T-helper 1 cell treated with Interleukin-12 subunit alpha and Interleukin-12 subunit beta and Interleukin-4 antibody, amounts not matched to agents 30 ng/mL and 1 ng/mL, for 36 hours (primary cell): ENCODE measurements around the gene ADM5. TPM values are rescaled to one million over a fixed set of nuclear protein-coding genes. Genes with fewer than 3 reads are reported as not detected.

Source experiments
- intact Hi-C: fragments of 100-400 bp; cut with micrococcal nuclease; formaldehyde crosslinking; loops from one replicate; pipeline ENCODE4 v1.15.1; 2024
- total RNA-seq: library from RNA; stranded (reverse); gene quantifications from 2 replicates; pipeline ENCODE4 v1.2.3, GENCODE V29; 2022

Gene ADM5
- total RNA-seq, 1 donor from 2014 or later = 4.4 TPM

GRCh38 chr19:49678985-49679770 is 10.2 kb upstream of the ADM5 start:
- intact Hi-C loops = loop anchor here (1.0 to 5.0 kb wide), 7 partner anchors 87 to 347 kb away; partner anchors contain the start of genes ALDH16A1 and FLT3LG

- intact Hi-C loops = loop anchor here (1.0 to 5.0 kb wide), 4 partner anchors 90 to 348 kb away; no protein-coding TSS in a partner anchor
These were observed 9.5 kb upstream of the ADM5 start for GRCh38 chr19:49679771-49680413.

- intact Hi-C loops = loop anchor here (1.0 kb wide), 2 partner anchors 90 to 288 kb away; no protein-coding TSS in a partner anchor
These were observed 8.7 kb upstream of the ADM5 start for GRCh38 chr19:49680421-49681351.

- intact Hi-C loops = no loop called here
These were observed 7.6 kb upstream of the ADM5 start for GRCh38 chr19:49681830-49682229.

- intact Hi-C loops = no loop called here
These were observed 7.1 kb upstream of the ADM5 start for GRCh38 chr19:49682274-49682673.

GRCh38 chr19:49683814-49684250 is 5.6 kb upstream of the ADM5 start:
- intact Hi-C loops = no loop called here

GRCh38 chr19:49684251-49684982 is 5.0 kb upstream of the ADM5 start:
- intact Hi-C loops = no loop called here

- intact Hi-C loops = no loop called here
These were observed 4.3 kb upstream of the ADM5 start for GRCh38 chr19:49684983-49685553.

- intact Hi-C loops = no loop called here
These were observed 3.5 kb upstream of the ADM5 start for GRCh38 chr19:49685845-49686332.

GRCh38 chr19:49686503-49687088 is 2.8 kb upstream of the ADM5 start:
- intact Hi-C loops = no loop called here

GRCh38 chr19:49687150-49687549 is 2.2 kb upstream of the ADM5 start:
- intact Hi-C loops = no loop called here

GRCh38 chr19:49687566-49688316 is 1.7 kb upstream of the ADM5 start:
- intact Hi-C loops = no loop called here

GRCh38 chr19:49688531-49689132 is 762 bp upstream of the ADM5 start:
- intact Hi-C loops = no loop called here

GRCh38 chr19:49690079-49690655 is 773 bp downstream of the ADM5 start:
- intact Hi-C loops = loop anchor here (10.0 kb wide), 1 partner anchor 295 kb away; no protein-coding TSS in a partner anchor

- intact Hi-C loops = loop anchor here (1.0 to 10.0 kb wide), 2 partner anchors 76 to 294 kb away; no protein-coding TSS in a partner anchor
These were observed 1.4 kb downstream of the ADM5 start, which contains the start of gene CPT1C for GRCh38 chr19:49690656-49691242. Gene CPT1C (plus strand): TSS chr19:49691116. CDS start chr19:49692253, 1,137 bp downstream.

- intact Hi-C loops = loop anchor here (1.0 to 10.0 kb wide), 2 partner anchors 75 to 293 kb away; no protein-coding TSS in a partner anchor
These were observed 2.1 kb downstream of the ADM5 start for GRCh38 chr19:49691243-49692146.
